GM18867 (cell line): Measurements from ENCODE around the gene BMPR1A.
"Not testable (repeated sequence)": the region's sequence is repeated elsewhere in the genome, so short reads cannot be mapped to it uniquely, and the experiment has no call there.

ENCODE experiments used
- ATAC-seq: cut with Tn5 transposase; IDR thresholded peaks from one replicate; pipeline ENCODE4 v1.9.1; 2021; ENCODE audit warnings: mild to moderate bottlenecking, moderate library complexity; ENCODE audit not compliant: unreplicated experiment

The BMPR1A gene

GRCh38 chr10:86837663-86838062 is 81.2 kb downstream of the BMPR1A start:
- no peak for ATAC-seq

GRCh38 chr10:86840498-86840897 is 84.1 kb downstream of the BMPR1A start:
- ATAC-seq, result no peak

GRCh38 chr10:86846088-86846487 is 89.7 kb downstream of the BMPR1A start:
- ATAC-seq, result no peak

- ATAC-seq, result no peak
Measured at GRCh38 chr10:86848747-86849146, 92.3 kb downstream of the BMPR1A start.

- peak; percentile 61 for ATAC-seq
Measured at GRCh38 chr10:86849181-86849894, 92.9 kb downstream of the BMPR1A start.

GRCh38 chr10:86850481-86850880 is 94.1 kb downstream of the BMPR1A start:
- no peak for ATAC-seq

GRCh38 chr10:86851328-86852207 is 95.1 kb downstream of the BMPR1A start:
- no peak for ATAC-seq

- not testable (repeated sequence) for ATAC-seq
Measured at GRCh38 chr10:86853582-86853981, 97.2 kb downstream of the BMPR1A start.

GRCh38 chr10:86855513-86855912 is 99.1 kb downstream of the BMPR1A start:
- no peak for ATAC-seq

GRCh38 chr10:86856156-86856555 is 99.7 kb downstream of the BMPR1A start:
- ATAC-seq, result no peak

- no peak for ATAC-seq
Measured at GRCh38 chr10:86857128-86857721, 100.8 kb downstream of the BMPR1A start.

GRCh38 chr10:86858011-86858410 is 101.6 kb downstream of the BMPR1A start:
- ATAC-seq, result no peak

- no peak for ATAC-seq
Measured at GRCh38 chr10:86861351-86861750, 104.9 kb downstream of the BMPR1A start.

GRCh38 chr10:86862373-86862772 is 106.0 kb downstream of the BMPR1A start:
- no peak for ATAC-seq

- ATAC-seq, result no peak
Measured at GRCh38 chr10:86862786-86863483, 106.5 kb downstream of the BMPR1A start.

GRCh38 chr10:86863484-86863842 is 107.0 kb downstream of the BMPR1A start:
- ATAC-seq, result no peak

GRCh38 chr10:86865011-86865811 is 108.8 kb downstream of the BMPR1A start:
- not testable (repeated sequence) for ATAC-seq

GRCh38 chr10:86867149-86867548 is 110.7 kb downstream of the BMPR1A start:
- no peak for ATAC-seq

- no peak for ATAC-seq
Measured at GRCh38 chr10:86868353-86868752, 111.9 kb downstream of the BMPR1A start.

- ATAC-seq, result no peak
Measured at GRCh38 chr10:86870679-86871078, 114.3 kb downstream of the BMPR1A start.
